A549 (cell line): ENCODE measurements around the gene GBA2.

Source experiments
- CTCF ChIP-seq: fragments of >200 bp; sonication (Bioruptor Twin); formaldehyde crosslinking; IDR thresholded peaks from 3 replicates; pipeline ENCODE4 v1.5.1; 2016
- E2F6 ChIP-seq: IDR thresholded peaks from 2 replicates; pipeline ENCODE4 v1.6.1; 2012; ENCODE audit warnings: low read depth, borderline replicate concordance
- ELK1 ChIP-seq: fragments of 150-350 bp; IDR thresholded peaks from 2 replicates; pipeline ENCODE4 v1.6.1; 2014; ENCODE audit warnings: low read depth, mild to moderate bottlenecking, low read length
- HDAC2 ChIP-seq: fragments of 200-600 bp; sonication (generic); IDR thresholded peaks from 2 replicates; pipeline ENCODE4 v1.6.1; 2016
- JUN ChIP-seq, 2 experiments: fragments of >200 bp; sonication (Bioruptor Twin); formaldehyde crosslinking; IDR thresholded peaks; 2 replicates in 1 of 2; 3 replicates in 1 of 2; pipeline ENCODE4 v1.6.1; 2016 to 2017
- NR3C1 ChIP-seq: fragments of >200 bp; sonication (Bioruptor Twin); formaldehyde crosslinking; IDR thresholded peaks from 3 replicates; pipeline ENCODE4 v1.6.1; 2017
- RAD21 ChIP-seq, 2 experiments: fragments of >200 bp in 1 of 2; sonication (Bioruptor Twin) in 1 of 2; formaldehyde crosslinking in 1 of 2; IDR thresholded peaks in 1 of 2; conservative IDR thresholded peaks in 1 of 2; 2 replicates in 1 of 2; 3 replicates in 1 of 2; pipeline ENCODE4 v1.6.1; 2012 to 2018; ENCODE audit warnings: inconsistent platforms in 1 of 2
- RCOR1 ChIP-seq: fragments of 150-350 bp; IDR thresholded peaks from 2 replicates; pipeline ENCODE4 v1.6.1; 2014; ENCODE audit warnings: antibody characterized with exemption, low read length, low read depth
- RNF2 ChIP-seq: fragments of 200-600 bp; sonication (generic); IDR thresholded peaks from 2 replicates; pipeline ENCODE4 v1.6.1; 2016; ENCODE audit warnings: low read depth, mild to moderate bottlenecking, antibody characterized with exemption, moderate library complexity, borderline replicate concordance
- USF2 ChIP-seq: fragments of 450-650 bp; IDR thresholded peaks from 2 replicates; pipeline ENCODE4 v1.6.1; 2014; ENCODE audit warnings: antibody characterized with exemption

GRCh38 chr9:35725362-35725761, 23.7 kb downstream of the GBA2 start:
- no peak for TF ChIP-seq CTCF
- TF ChIP-seq JUN (IDR thresholded peaks at IDR 0.05) = no peak
- TF ChIP-seq E2F6 = no peak
- TF ChIP-seq HDAC2 = no peak
- TF ChIP-seq RNF2 = no peak
- no peak for TF ChIP-seq NR3C1
- no peak for TF ChIP-seq ELK1
- no peak for TF ChIP-seq USF2
- no peak for TF ChIP-seq RAD21 (conservative IDR thresholded peaks at IDR 0.05 in 1 of 2, IDR thresholded peaks at IDR 0.05 in 1 of 2)
- no peak for TF ChIP-seq RCOR1
